CD4-positive, alpha-beta T cell treated with Interleukin-1 beta for 1 hour (primary cell): ENCODE measurements around the gene MYH9.
"Not testable (repeated sequence)": the region's sequence is repeated elsewhere in the genome, so short reads cannot be mapped to it uniquely, and the experiment has no call there.

Source experiments
- DNase-seq, 2 donors: peaks; one replicate each; pipeline ENCODE4 v3.0.0-alpha.2; 2020 to 2022

Gene MYH9

DNA sequence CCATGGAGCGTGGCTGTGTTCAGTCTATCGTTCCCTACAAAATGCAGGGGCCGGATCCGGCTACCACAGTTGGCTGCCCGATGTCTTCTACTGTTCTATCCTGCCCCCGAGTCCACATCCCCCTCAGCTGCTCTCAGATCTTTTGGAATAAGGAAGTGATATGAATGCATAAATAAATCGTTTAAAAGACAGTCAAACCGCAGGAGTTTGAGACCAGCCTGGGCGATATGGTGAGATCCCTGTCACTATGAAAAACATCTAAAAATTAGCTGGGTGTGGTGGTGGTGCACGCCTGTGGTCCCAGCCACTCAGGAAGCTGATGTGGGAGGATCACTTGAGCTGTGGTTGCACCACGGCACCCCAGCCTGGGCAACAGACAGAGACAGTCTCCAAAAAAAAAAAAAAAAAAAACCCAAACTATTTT lies 97.8 kb downstream of the MYH9 start:
- peak; percentile 63 to 68 for DNase-seq

- no peak for DNase-seq
These were observed 98.3 kb downstream of the MYH9 start for GRCh38 chr22:36289406-36289870.

GRCh38 chr22:36288571-36289405 lies 99.0 kb downstream of the MYH9 start:
- DNase-seq = no peak

- no peak for DNase-seq
These were observed 99.8 kb downstream of the MYH9 start for GRCh38 chr22:36287881-36288515.

- DNase-seq = peak; percentile 63 to 64
These were observed 101.4 kb downstream of the MYH9 start for GRCh38 chr22:36286096-36286957.

GRCh38 chr22:36285545-36285944 lies 102.2 kb downstream of the MYH9 start:
- DNase-seq = no peak

DNA sequence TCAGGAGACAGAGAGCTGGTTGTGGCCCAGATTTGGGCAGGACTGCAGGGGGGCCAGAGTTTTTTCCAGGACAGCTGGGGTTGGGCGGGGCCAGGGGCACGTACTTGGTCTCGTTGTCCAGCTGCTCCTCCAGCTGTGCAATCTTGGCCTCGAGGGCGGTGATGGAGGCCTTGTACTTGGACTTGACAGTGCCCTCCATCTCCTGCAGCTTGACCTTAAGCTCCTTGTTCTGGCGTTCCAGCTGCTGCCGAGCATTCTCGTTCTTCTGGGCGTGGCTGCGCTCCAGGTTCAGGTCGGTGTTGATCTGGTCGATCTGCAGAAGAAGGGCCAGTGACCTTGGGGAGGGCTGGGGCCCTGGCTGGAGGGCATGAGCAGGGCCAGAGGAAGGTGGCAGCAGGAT lies 102.8 kb downstream of the MYH9 start:
- no peak for DNase-seq

GRCh38 chr22:36284171-36284571 lies 103.6 kb downstream of the MYH9 start:
- no peak for DNase-seq

GRCh38 chr22:36282328-36282831 lies 105.4 kb downstream of the MYH9 start:
- DNase-seq = no peak

GRCh38 chr22:36281781-36282327 lies 105.9 kb downstream of the MYH9 start:
- DNase-seq = no peak

DNA sequence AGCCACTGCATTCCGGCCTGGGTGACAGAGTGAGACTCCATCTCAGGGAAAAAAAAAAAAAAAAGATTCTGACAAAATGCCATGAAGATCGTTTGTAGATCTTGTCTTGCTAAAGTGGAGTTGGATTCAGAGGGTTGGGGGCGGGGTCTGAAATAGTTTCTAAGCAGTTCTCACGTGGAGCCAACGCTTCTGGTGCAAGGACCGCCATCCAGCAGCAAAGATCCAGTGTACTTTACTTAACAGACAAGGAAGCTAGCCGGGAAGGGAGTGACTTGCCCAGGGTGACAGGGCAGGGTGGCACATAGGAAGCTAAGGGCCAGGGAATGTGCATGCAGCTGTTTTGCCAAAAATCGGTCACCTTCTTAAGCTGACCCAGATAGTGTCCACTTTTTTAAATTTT lies 107.4 kb downstream of the MYH9 start:
- DNase-seq = no peak

- no peak for DNase-seq
These were observed 108.5 kb downstream of the MYH9 start for GRCh38 chr22:36279219-36279666.

GRCh38 chr22:36277482-36278291 lies 110.1 kb downstream of the MYH9 start:
- peak; percentile 70 to 71 for DNase-seq

- no peak for DNase-seq
These were observed 113.2 kb downstream of the MYH9 start for GRCh38 chr22:36274531-36274930.

GRCh38 chr22:36271951-36272350 lies 115.8 kb downstream of the MYH9 start:
- not testable (repeated sequence) for DNase-seq

DNA sequence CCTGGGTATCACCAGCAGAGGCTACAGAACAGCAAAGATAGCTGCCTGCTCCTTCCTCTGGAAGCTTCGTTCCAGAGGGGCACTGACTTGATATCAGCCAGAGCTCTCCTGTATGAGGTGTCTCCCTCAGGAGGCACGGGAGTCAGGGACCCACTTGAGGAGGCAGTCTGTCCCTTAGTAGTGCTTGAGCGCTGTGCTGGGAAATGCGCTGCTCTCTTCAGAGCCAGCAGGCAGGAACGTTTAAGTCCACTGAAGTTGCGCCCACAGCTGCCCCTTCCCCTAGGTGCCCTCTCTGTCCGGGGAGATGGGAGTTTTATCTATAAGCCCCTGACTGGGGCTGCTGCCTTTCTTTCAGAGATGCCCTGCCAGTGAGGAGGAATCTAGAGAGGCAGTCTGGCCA lies 116.5 kb downstream of the MYH9 start:
- DNase-seq = not testable (repeated sequence)

DNA sequence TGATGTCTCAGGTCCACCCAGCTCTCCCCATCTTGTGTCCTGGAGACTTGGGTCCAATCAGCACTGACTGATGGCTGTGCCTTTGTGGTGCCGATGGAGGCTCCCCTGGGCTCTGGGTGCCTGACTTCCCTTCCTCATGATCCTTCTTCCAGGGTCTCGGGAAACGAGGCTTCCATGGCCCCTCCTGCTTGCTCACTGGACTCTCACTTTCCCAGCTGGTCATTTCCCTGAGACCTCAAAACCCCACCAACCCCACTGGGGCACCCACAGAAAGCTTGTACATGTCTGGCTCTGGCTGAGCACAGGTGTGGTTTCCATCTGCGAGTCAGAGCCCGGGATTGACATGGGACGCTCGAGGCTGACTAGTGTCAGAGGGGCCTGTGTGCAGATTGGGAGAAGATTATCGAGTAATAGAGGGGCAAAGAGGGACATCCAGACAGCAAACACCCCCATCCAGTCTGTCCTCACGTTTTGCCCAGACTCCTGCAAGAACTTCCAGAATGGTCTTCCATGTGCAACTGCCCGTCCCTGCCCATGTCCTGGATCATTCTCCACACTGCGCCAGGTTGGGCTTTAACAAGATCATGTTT lies 119.8 kb downstream of the MYH9 start:
- DNase-seq = no peak

GRCh38 chr22:36267058-36267457 lies 120.7 kb downstream of the MYH9 start:
- no peak for DNase-seq

DNA sequence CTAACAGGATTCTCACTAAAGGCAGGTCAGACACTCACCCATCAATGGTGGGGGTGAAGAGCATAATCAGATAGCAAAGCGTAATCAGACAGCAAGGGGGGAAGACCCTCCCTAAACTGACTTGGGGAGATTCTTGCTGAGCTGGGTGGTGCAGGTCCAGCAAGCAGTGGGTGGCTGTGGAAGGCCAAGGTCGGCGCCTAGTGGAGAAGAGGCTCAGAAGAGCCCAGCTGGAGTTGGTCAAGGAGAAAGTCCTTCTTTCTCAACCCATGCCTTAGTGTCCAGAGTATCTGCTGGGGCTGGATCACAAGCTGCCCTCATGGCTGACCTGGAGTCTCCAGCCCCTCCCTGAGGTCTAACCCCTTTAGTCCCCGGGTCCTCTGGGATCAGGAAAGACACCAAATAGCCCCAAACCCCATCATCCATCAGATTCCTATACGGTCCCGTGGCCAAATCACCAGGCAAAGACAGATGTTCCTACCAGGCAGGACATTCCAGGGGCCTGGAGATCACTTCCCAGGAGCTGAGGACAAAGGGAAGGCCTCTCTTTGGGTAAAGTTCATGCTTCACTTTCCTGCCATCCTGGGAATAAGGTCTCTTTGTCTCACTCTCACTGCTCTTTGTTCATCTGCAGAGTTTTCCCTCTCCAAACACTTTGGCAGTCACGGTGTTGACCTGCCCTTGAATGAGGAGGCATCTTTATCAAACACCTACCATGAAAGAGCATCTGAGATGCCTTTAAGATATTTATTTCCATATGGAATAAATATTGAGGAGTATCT lies 123.7 kb downstream of the MYH9 start:
- DNase-seq = not testable (repeated sequence)

GRCh38 chr22:36263216-36263673 lies 124.5 kb downstream of the MYH9 start:
- not testable (repeated sequence) for DNase-seq
